ENCODE results near the gene BCL3. TPM values are rescaled to one million over a fixed set of nuclear protein-coding genes. Genes with fewer than 3 reads are reported as not detected.

The BCL3 gene
- total and polyA plus RNA-seq, 2 of the 13 experiments (the other 11 are each of a cell fraction or from before 2014, with no cell fraction given) = 2.3 to 4.0 TPM

DNA sequence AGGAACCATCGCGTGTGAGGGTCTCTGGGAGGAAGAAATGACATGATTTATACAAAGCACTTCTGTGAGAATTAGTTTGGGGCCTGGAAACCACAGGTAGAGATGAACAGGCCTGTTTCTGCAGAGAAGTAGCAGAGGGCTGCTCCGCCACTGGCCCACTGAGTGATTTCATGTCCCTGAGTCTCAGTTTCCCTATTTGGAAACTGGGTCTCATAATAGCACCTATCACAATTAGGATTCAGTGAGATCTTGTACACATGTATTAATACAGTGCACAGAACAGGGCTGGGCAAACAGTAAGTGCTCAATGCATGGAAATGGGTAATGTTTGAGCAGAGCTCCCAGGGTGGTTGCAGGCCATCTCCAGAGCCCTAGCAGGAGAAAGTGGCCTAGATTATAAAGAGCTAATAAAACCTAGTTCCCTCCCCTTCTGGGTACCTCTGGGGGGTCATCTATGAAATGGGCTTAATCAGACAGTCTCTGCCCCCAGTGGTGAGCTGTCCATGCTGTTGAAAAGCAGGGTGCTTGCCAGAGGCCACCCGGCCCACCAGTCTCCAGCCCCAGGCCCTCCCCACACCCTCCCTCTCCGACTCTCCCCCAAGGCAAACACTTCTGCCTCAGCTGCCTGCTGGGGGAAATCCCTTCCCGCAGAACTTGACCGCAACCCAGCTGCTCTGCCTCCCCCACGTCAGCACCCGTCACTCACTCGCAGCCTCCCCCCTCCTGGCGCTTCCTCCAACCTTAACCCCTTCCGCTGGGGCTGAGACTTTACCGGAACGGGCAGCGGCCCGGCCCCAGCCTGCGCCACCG lies 4.5 kb downstream of the BCL3 start (continued):
- TF ChIP-seq, protein P1, sequence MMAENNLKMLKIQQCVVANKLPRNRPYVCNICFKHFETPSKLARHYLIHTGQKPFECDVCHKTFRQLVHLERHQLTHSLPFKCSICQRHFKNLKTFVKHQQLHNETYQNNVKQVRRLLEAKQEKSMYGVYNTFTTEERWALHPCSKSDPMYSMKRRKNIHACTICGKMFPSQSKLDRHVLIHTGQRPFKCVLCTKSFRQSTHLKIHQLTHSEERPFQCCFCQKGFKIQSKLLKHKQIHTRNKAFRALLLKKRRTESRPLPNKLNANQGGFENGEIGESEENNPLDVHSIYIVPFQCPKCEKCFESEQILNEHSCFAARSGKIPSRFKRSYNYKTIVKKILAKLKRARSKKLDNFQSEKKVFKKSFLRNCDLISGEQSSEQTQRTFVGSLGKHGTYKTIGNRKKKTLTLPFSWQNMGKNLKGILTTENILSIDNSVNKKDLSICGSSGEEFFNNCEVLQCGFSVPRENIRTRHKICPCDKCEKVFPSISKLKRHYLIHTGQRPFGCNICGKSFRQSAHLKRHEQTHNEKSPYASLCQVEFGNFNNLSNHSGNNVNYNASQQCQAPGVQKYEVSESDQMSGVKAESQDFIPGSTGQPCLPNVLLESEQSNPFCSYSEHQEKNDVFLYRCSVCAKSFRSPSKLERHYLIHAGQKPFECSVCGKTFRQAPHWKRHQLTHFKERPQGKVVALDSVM (CRISPR knock-in tag; IDR thresholded peaks at IDR 0.05) = 0 out of 2 replicates have a peak, but pooled peaks have one; percentile 17
- TF ChIP-seq, protein P2, sequence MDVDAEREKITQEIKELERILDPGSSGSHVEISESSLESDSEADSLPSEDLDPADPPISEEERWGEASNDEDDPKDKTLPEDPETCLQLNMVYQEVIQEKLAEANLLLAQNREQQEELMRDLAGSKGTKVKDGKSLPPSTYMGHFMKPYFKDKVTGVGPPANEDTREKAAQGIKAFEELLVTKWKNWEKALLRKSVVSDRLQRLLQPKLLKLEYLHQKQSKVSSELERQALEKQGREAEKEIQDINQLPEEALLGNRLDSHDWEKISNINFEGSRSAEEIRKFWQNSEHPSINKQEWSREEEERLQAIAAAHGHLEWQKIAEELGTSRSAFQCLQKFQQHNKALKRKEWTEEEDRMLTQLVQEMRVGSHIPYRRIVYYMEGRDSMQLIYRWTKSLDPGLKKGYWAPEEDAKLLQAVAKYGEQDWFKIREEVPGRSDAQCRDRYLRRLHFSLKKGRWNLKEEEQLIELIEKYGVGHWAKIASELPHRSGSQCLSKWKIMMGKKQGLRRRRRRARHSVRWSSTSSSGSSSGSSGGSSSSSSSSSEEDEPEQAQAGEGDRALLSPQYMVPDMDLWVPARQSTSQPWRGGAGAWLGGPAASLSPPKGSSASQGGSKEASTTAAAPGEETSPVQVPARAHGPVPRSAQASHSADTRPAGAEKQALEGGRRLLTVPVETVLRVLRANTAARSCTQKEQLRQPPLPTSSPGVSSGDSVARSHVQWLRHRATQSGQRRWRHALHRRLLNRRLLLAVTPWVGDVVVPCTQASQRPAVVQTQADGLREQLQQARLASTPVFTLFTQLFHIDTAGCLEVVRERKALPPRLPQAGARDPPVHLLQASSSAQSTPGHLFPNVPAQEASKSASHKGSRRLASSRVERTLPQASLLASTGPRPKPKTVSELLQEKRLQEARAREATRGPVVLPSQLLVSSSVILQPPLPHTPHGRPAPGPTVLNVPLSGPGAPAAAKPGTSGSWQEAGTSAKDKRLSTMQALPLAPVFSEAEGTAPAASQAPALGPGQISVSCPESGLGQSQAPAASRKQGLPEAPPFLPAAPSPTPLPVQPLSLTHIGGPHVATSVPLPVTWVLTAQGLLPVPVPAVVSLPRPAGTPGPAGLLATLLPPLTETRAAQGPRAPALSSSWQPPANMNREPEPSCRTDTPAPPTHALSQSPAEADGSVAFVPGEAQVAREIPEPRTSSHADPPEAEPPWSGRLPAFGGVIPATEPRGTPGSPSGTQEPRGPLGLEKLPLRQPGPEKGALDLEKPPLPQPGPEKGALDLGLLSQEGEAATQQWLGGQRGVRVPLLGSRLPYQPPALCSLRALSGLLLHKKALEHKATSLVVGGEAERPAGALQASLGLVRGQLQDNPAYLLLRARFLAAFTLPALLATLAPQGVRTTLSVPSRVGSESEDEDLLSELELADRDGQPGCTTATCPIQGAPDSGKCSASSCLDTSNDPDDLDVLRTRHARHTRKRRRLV (CRISPR knock-in tag; IDR thresholded peaks at IDR 0.05) = no peak
- no peak for TF ChIP-seq TCF7L2 (IDR thresholded peaks at IDR 0.05; ENCODE audit: low read depth, low read length)
- TF ChIP-seq NCOR1 (IDR thresholded peaks at IDR 0.05; ENCODE audit: borderline replicate concordance, low read length) = no peak
- TF ChIP-seq ZKSCAN8 (CRISPR knock-in tag; IDR thresholded peaks at IDR 0.05; ENCODE audit: borderline replicate concordance) = peak; percentile 51; the same call in 1 of the 2 replicates
- TF ChIP-seq IRX3 (CRISPR knock-in tag; IDR thresholded peaks at IDR 0.05; ENCODE audit: borderline replicate concordance, low read depth) = no peak
- TF ChIP-seq GZF1 (CRISPR knock-in tag; IDR thresholded peaks at IDR 0.05) = no peak
- peak; percentile 49; the same call in 1 of the 2 replicates for TF ChIP-seq FOSL2 (CRISPR knock-in tag; IDR thresholded peaks at IDR 0.05)
- peak; percentile 46; the same call in 1 of the 2 replicates for TF ChIP-seq ZNF564 (CRISPR knock-in tag; IDR thresholded peaks at IDR 0.05)
- no peak for TF ChIP-seq ZNF879 (CRISPR knock-in tag; IDR thresholded peaks at IDR 0.05)
- no peak for TF ChIP-seq ZNF75D (CRISPR knock-in tag; IDR thresholded peaks at IDR 0.05; ENCODE audit: borderline replicate concordance)
- TF ChIP-seq SMAD3 (CRISPR knock-in tag; IDR thresholded peaks at IDR 0.05) = no peak
- TF ChIP-seq, protein P3, sequence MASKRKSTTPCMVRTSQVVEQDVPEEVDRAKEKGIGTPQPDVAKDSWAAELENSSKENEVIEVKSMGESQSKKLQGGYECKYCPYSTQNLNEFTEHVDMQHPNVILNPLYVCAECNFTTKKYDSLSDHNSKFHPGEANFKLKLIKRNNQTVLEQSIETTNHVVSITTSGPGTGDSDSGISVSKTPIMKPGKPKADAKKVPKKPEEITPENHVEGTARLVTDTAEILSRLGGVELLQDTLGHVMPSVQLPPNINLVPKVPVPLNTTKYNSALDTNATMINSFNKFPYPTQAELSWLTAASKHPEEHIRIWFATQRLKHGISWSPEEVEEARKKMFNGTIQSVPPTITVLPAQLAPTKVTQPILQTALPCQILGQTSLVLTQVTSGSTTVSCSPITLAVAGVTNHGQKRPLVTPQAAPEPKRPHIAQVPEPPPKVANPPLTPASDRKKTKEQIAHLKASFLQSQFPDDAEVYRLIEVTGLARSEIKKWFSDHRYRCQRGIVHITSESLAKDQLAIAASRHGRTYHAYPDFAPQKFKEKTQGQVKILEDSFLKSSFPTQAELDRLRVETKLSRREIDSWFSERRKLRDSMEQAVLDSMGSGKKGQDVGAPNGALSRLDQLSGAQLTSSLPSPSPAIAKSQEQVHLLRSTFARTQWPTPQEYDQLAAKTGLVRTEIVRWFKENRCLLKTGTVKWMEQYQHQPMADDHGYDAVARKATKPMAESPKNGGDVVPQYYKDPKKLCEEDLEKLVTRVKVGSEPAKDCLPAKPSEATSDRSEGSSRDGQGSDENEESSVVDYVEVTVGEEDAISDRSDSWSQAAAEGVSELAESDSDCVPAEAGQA (IDR thresholded peaks at IDR 0.05; ENCODE audit: low read depth) = 0 out of 2 replicates have a peak, but pooled peaks have one; percentile 42
- TF ChIP-seq, protein P3 (CRISPR knock-in tag; IDR thresholded peaks at IDR 0.05; ENCODE audit: borderline replicate concordance) = no peak
- no peak for TF ChIP-seq HNF4A (CRISPR knock-in tag; IDR thresholded peaks at IDR 0.05)
- TF ChIP-seq ZEB1 (IDR thresholded peaks at IDR 0.05; ENCODE audit: insufficient replicate concordance, low read depth) = no peak
- TF ChIP-seq KLF11 (CRISPR knock-in tag; IDR thresholded peaks at IDR 0.05) = no peak
